Measurements from ENCODE around the gene ATP5F1D. TPM values are rescaled to one million over a fixed set of nuclear protein-coding genes. Genes with fewer than 3 reads are reported as not detected.

ATP5F1D gene
- total RNA-seq, 1 donor from 2014 or later: 172 TPM

- peaks cover 17% of the 10 kb centered on the region for H3K36me3 Mint-ChIP-seq (ENCODE audit: low read depth)
- H3K9me3 Mint-ChIP-seq: no peaks in the 10 kb centered on the region
- no peaks in the 10 kb centered on the region for H3K27me3 Mint-ChIP-seq
- intact Hi-C loops (cut with micrococcal nuclease): no loop called here
- ChIA-PET POLR2A (no interaction called here), CTCF (no interaction called here)
- H3K4me3 Mint-ChIP-seq: no peak overlapping the region
- peaks cover 2% of the 10 kb centered on the region for H3K4me1 Mint-ChIP-seq
- no peak for DNase-seq
- H3K27ac Mint-ChIP-seq: no peak overlapping the region
- TF ChIP-seq CTCF (IDR thresholded peaks at IDR 0.05): no peak
- no peak for ATAC-seq (ENCODE audit: low read depth)
Observed at GRCh38 chr19:1226522-1227303, 14.8 kb upstream of the ATP5F1D start.

- TF ChIP-seq CTCF (IDR thresholded peaks at IDR 0.05): no peak
- POLR2A ChIA-PET: no interaction called here
- H3K27ac Mint-ChIP-seq: no peak overlapping the region
Observed at GRCh38 chr19:1227304-1228054, 14.1 kb upstream of the ATP5F1D start.

GRCh38 chr19:1228161-1228957 is 13.2 kb upstream of the ATP5F1D start:
- H3K36me3 Mint-ChIP-seq (ENCODE audit: low read depth): peaks cover 12% of the 10 kb centered on the region
- H3K27me3 Mint-ChIP-seq: no peaks in the 10 kb centered on the region
- H3K4me1 Mint-ChIP-seq: no peaks in the 10 kb centered on the region
- H3K9me3 Mint-ChIP-seq: no peaks in the 10 kb centered on the region
- ChIA-PET CTCF (no interaction called here), POLR2A (no interaction called here)
- H3K4me3 Mint-ChIP-seq: no peak overlapping the region
- DNase-seq: no peak
- no peak for TF ChIP-seq CTCF (IDR thresholded peaks at IDR 0.05)
- intact Hi-C loops (cut with micrococcal nuclease): no loop called here
- H3K27ac Mint-ChIP-seq: no peak overlapping the region
- no peak for ATAC-seq (ENCODE audit: low read depth)

More at GRCh38 chr19:1227304-1228054, 14.1 kb upstream of the ATP5F1D start:
- Mint-ChIP-seq H3K9me3 (no peaks in the 10 kb centered on the region), H3K4me1 (peaks cover 2% of the 10 kb centered on the region), H3K4me3 (no peak overlapping the region), H3K36me3 (ENCODE audit: low read depth) (peaks cover 17% of the 10 kb centered on the region), H3K27me3 (no peaks in the 10 kb centered on the region)
- CTCF ChIA-PET: no interaction called here
- ATAC-seq (ENCODE audit: low read depth): no peak
- DNase-seq: no peak
- intact Hi-C loops (cut with micrococcal nuclease): no loop called here

GRCh38 chr19:1229056-1229923 is 12.3 kb upstream of the ATP5F1D start:
- POLR2A ChIA-PET: no interaction called here
- no peak for ATAC-seq (ENCODE audit: low read depth)

More at GRCh38 chr19:1229056-1229923, 12.3 kb upstream of the ATP5F1D start:
- Mint-ChIP-seq H3K27me3 (no peaks in the 10 kb centered on the region), H3K27ac (no peak overlapping the region), H3K4me3 (no peak overlapping the region), H3K36me3 (ENCODE audit: low read depth) (peaks cover 12% of the 10 kb centered on the region), H3K4me1 (no peaks in the 10 kb centered on the region), H3K9me3 (no peaks in the 10 kb centered on the region)
- TF ChIP-seq CTCF (IDR thresholded peaks at IDR 0.05): no peak
- DNase-seq: no peak
- CTCF ChIA-PET: no interaction called here
- intact Hi-C loops (cut with micrococcal nuclease): no loop called here
